Esophagus muscularis mucosa (tissue), 4 donors: ENCODE data around the gene SDF2L1. TPM values are rescaled to one million over a fixed set of nuclear protein-coding genes. Genes with fewer than 3 reads are reported as not detected.
"Not testable (repeated sequence)": the region's sequence is repeated elsewhere in the genome, so short reads cannot be mapped to it uniquely, and the experiment has no call there.

Source experiments
- DNase-seq: peaks from one replicate; pipeline ENCODE4 v3.0.0-alpha.2; 2017; ENCODE audit errors: extremely low spot score
- H3K27ac ChIP-seq, 4 donors: fragments of 200-600 bp; sonication (generic); replicated peaks in 1 of 4; 1 replicate in 3 of 4; 2 replicates in 1 of 4; pipeline ENCODE4 v1.5.1; 2016 to 2019; ENCODE audit warnings: mild to moderate bottlenecking in 1 of 4
- H3K27me3 ChIP-seq, 4 donors: fragments of 200-600 bp; sonication (generic); one replicate each; pipeline versions ENCODE4 v1.5.1 to v1.6.0; 2016 to 2019
- H3K36me3 ChIP-seq, 4 donors: fragments of 200-600 bp; sonication (generic); one replicate each; pipeline ENCODE4 v1.5.1; 2016 to 2019
- H3K4me1 ChIP-seq, 4 donors: fragments of 200-600 bp; sonication (generic); one replicate each; pipeline ENCODE4 v1.5.1; 2016 to 2019
- H3K4me3 ChIP-seq, 4 donors: fragments of 200-600 bp; sonication (generic); 1 replicate in 2 of 4; 2 replicates in 2 of 4; pipeline ENCODE4 v1.5.1; 2016 to 2019; ENCODE audit warnings: mild to moderate bottlenecking in 4 of 4, moderate library complexity in 1 of 4
- H3K9me3 ChIP-seq, 4 donors: fragments of 200-600 bp; sonication (generic); 1 replicate in 3 of 4; 2 replicates in 1 of 4; pipeline ENCODE4 v1.5.1; 2016 to 2019
- EP300 ChIP-seq: sonication (generic); formaldehyde crosslinking; IDR thresholded peaks from one replicate; pipeline ENCODE4 v1.6.1; 2017; ENCODE audit warnings: antibody characterized with exemption
- POLR2A ChIP-seq: fragments of 450-650 bp; IDR thresholded peaks from one replicate; pipeline ENCODE4 v1.6.1; 2017; ENCODE audit warnings: antibody characterized with exemption, moderate library complexity, mild to moderate bottlenecking, low read depth
- POLR2AphosphoS5 ChIP-seq, 2 donors: sonication (generic); formaldehyde crosslinking; IDR thresholded peaks; one replicate each; pipeline ENCODE4 v1.6.1; 2017; ENCODE audit warnings: antibody characterized with exemption in 2 of 2
- WGBS: methylation state at CpG from one replicate; pipeline ENCODE4 v1.1.5; 2018; 5-methylcytosine and 5-hydroxymethylcytosine counted together
- intact Hi-C: fragments of 100-400 bp; cut with DNase I; formaldehyde crosslinking; loops from one replicate; pipeline ENCODE4 v1.15.1; 2023
- small RNA-seq, 3 donors: library from RNA; depleted of rRNA; stranded (forward); fragments of <200 nt; gene quantifications; one replicate each; pipeline ENCODE3, GENCODE V24; 2016
- total RNA-seq, 4 donors: library from RNA; depleted of rRNA; stranded (reverse); fragments of >200 nt; gene quantifications; one replicate each; pipeline versions ENCODE4 v1.1.0 to v1.2.1, GENCODE V29; 2016
- TF ChIP-seq, protein P1 (sequence below), 3 experiments: fragments of 200-600 bp in 2 of 3; fragments of 450-650 bp in 1 of 3; sonication (generic) in 2 of 3; IDR thresholded peaks; one replicate each; pipeline ENCODE4 v1.5.1; 2017 to 2019; ENCODE audit warnings: antibody characterized with exemption in 3 of 3, mild to moderate bottlenecking in 2 of 3, moderate library complexity in 1 of 3

The SDF2L1 gene
- total RNA-seq, 4 donors from 2014 or later, result 22.4 to 40.8 (median 29.3) TPM

GRCh38 chr22:21688706-21689381, 46.7 kb downstream of the SDF2L1 start:
- TF ChIP-seq POLR2AphosphoS5 (IDR thresholded peaks at IDR 0.05) (no peak), POLR2A (no peak), EP300 (no peak)
- TF ChIP-seq, protein P1, sequence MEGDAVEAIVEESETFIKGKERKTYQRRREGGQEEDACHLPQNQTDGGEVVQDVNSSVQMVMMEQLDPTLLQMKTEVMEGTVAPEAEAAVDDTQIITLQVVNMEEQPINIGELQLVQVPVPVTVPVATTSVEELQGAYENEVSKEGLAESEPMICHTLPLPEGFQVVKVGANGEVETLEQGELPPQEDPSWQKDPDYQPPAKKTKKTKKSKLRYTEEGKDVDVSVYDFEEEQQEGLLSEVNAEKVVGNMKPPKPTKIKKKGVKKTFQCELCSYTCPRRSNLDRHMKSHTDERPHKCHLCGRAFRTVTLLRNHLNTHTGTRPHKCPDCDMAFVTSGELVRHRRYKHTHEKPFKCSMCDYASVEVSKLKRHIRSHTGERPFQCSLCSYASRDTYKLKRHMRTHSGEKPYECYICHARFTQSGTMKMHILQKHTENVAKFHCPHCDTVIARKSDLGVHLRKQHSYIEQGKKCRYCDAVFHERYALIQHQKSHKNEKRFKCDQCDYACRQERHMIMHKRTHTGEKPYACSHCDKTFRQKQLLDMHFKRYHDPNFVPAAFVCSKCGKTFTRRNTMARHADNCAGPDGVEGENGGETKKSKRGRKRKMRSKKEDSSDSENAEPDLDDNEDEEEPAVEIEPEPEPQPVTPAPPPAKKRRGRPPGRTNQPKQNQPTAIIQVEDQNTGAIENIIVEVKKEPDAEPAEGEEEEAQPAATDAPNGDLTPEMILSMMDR (IDR thresholded peaks at IDR 0.05), result no peak
- peaks cover 29 to 88% (median 80%) of the 10 kb centered on the region in 4 donors for H3K36me3 ChIP-seq
- WGBS, result 97% methylated on average over 18 of the region's 20 CpGs
- H3K27ac ChIP-seq, result no peak overlapping the region
- H3K4me3 ChIP-seq, result no peak overlapping the region
- no peaks in the 10 kb centered on the region for H3K9me3 ChIP-seq
- H3K4me1 ChIP-seq, result peaks cover 0 to 8% (median 6%) of the 10 kb centered on the region in 4 donors
- intact Hi-C loops, result no loop called here
- H3K27me3 ChIP-seq, result no peaks in the 10 kb centered on the region
- no peak for DNase-seq

DNA sequence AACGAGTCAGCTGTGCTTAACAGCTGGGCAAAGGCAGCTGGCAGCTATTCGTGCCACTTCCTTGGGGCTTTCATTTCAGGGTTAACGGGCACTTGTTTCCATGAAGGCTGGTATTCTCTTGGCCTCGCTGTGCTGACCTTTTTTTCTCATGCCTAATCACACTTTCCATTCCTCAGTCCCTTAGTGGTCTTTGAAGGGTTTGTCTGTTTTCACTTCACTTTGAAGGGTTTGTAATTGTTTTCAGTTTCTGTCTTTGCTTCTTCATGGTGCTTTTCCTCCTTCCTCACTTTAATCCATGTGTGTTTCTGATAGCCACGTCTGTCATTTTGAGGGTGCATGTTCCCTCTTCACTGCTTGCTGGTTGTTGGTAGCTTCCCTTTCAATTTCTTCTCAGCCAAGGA, 48.3 kb downstream of the SDF2L1 start:
- no peak for DNase-seq
- H3K36me3 ChIP-seq, result peaks cover 33 to 90% (median 81%) of the 10 kb centered on the region in 4 donors
- intact Hi-C loops, result no loop called here
- no peaks in the 10 kb centered on the region for H3K27me3 ChIP-seq
- WGBS, result 44% methylated on average over 5 of the region's 5 CpGs
- no peak for TF ChIP-seq POLR2A
- TF ChIP-seq, protein P1 (IDR thresholded peaks at IDR 0.05), result no peak
- no peak for TF ChIP-seq EP300
- no peak for TF ChIP-seq POLR2AphosphoS5 (IDR thresholded peaks at IDR 0.05)
- peaks cover 0 to 8% (median 6%) of the 10 kb centered on the region in 4 donors for H3K4me1 ChIP-seq
- H3K27ac ChIP-seq, result peak overlapping the region; percentile 12 to 48 (median 38)
- H3K9me3 ChIP-seq, result no peaks in the 10 kb centered on the region
- H3K4me3 ChIP-seq, result no peak overlapping the region

GRCh38 chr22:21691816-21692215, 49.7 kb downstream of the SDF2L1 start:
- no peak for TF ChIP-seq EP300

GRCh38 chr22:21692856-21693255, 50.8 kb downstream of the SDF2L1 start:
- H3K27ac ChIP-seq, DNase-seq, H3K27me3 ChIP-seq, H3K9me3 ChIP-seq, intact Hi-C loops, H3K4me3 ChIP-seq: not testable (repeated sequence)
- WGBS, result 92% methylated on average over 9 of the region's 9 CpGs
- peaks cover 9 to 20% (median 17%) of the 10 kb centered on the region in 4 donors for H3K4me1 ChIP-seq
- H3K36me3 ChIP-seq, result peaks cover 23 to 87% (median 79%) of the 10 kb centered on the region in 4 donors

More at GRCh38 chr22:21691816-21692215, 49.7 kb downstream of the SDF2L1 start:
- H3K4me3 ChIP-seq, result no peak overlapping the region
- intact Hi-C loops, result no loop called here
- no peaks in the 10 kb centered on the region for H3K27me3 ChIP-seq
- WGBS, result 74% methylated on average over 15 of the region's 16 CpGs
- H3K4me1 ChIP-seq, result peaks cover 0 to 10% (median 7%) of the 10 kb centered on the region in 4 donors
- H3K9me3 ChIP-seq, result no peaks in the 10 kb centered on the region
- H3K36me3 ChIP-seq, result peaks cover 27 to 90% (median 81%) of the 10 kb centered on the region in 4 donors
- H3K27ac ChIP-seq, result no peak overlapping the region
- DNase-seq, result no peak

DNA sequence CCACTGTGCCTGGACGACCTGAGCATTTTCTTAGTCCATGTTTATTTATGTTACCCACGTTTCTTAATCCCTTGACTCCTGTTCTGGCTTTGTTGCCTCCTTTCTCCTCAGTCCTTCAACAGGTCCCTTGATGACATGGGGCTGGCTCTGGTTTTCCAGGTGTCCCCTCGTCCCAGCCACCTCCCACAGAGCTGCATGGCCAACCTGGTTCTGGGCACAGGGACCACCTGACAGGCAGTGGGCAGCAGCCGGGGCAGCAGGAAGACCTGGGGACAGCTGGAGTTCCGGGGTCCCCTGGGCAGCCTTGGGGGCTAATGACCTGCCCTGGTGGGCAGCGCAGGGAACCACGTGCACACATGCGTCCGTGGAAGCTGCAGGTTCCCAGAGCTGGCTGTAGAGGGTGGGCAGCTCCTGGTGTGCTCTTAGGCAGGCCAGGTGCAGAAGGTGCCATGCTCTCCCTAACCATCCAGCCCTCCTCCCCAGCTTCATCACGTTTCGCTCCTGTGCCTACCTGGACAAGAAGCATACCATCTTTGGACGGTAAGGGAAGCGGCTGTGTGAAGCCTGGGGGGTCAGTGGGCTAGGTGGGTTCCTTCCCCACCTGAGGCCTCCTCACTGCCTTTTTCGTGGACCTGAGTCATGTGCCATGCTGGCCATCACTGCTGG, 51.4 kb downstream of the SDF2L1 start:
- 87% methylated on average over 14 of the region's 14 CpGs for WGBS

More for the DNA sequence above, 51.4 kb downstream of the SDF2L1 start:
- intact Hi-C loops, result no loop called here
- Histone ChIP-seq H3K36me3 (peaks cover 21 to 81% (median 73%) of the 10 kb centered on the region in 4 donors), H3K4me3 (no peak overlapping the region), H3K4me1 (peaks cover 14 to 26% (median 23%) of the 10 kb centered on the region in 4 donors), H3K27ac (no peak overlapping the region), H3K27me3 (no peaks in the 10 kb centered on the region), H3K9me3 (no peaks in the 10 kb centered on the region)
- TF ChIP-seq, protein P1 (IDR thresholded peaks at IDR 0.05), result no peak
- no peak for TF ChIP-seq EP300
- no peak for TF ChIP-seq POLR2A
- no peak for TF ChIP-seq POLR2AphosphoS5 (IDR thresholded peaks at IDR 0.05)
- DNase-seq, result no peak

Small RNA genes lying within 50 kb of the gene (small RNA-seq; reads per million reads assigned to genes)
- gene MIR301B, result 0.17 to 0.74 (median 0.17) reads per million in 3 donors

Other genes with a start within 250 kb of the SDF2L1 start
- gene HIC2, start 224.9 kb upstream of the SDF2L1 start, total RNA-seq, result 1 to 10 TPM; 3.7 to 7.3 (median 5.4) TPM
- gene TMEM191C, start 174.9 kb upstream of the SDF2L1 start, total RNA-seq, result 1 to 10 TPM in 2 of 4 donors, under 1 TPM in 1, not detected in 1; 0.99 to 5.1 (median 3.8) TPM
- gene RIMBP3C, start 90.8 kb upstream of the SDF2L1 start, total RNA-seq, result not detected
- gene UBE2L3, start 74.6 kb upstream of the SDF2L1 start, total RNA-seq, result 10 to 100 TPM; 47.3 to 84.7 (median 65.2) TPM
- gene YDJC, start 12.3 kb upstream of the SDF2L1 start, total RNA-seq, result 10 to 100 TPM; 13.7 to 33.7 (median 26.2) TPM
- under 1 TPM; 0.26 to 0.99 (median 0.55) TPM for gene CCDC116, start 9.5 kb upstream of the SDF2L1 start, total RNA-seq
- gene PPIL2, start 23.7 kb downstream of the SDF2L1 start, total RNA-seq, result 10 to 100 TPM; 16.9 to 34.3 (median 24.7) TPM
- gene YPEL1, start 93.5 kb downstream of the SDF2L1 start, total RNA-seq, result 10 to 100 TPM; 12.0 to 30.7 (median 16.5) TPM
- gene MAPK1, start 225.3 kb downstream of the SDF2L1 start, total RNA-seq, result 10 to 100 TPM; 44.9 to 87.2 (median 63.5) TPM